ENCODE data around the gene PFAS.

GRCh38 chr17:8226536-8227237, 22.4 kb upstream of the PFAS start:
- TF ChIP-seq, protein P1, sequence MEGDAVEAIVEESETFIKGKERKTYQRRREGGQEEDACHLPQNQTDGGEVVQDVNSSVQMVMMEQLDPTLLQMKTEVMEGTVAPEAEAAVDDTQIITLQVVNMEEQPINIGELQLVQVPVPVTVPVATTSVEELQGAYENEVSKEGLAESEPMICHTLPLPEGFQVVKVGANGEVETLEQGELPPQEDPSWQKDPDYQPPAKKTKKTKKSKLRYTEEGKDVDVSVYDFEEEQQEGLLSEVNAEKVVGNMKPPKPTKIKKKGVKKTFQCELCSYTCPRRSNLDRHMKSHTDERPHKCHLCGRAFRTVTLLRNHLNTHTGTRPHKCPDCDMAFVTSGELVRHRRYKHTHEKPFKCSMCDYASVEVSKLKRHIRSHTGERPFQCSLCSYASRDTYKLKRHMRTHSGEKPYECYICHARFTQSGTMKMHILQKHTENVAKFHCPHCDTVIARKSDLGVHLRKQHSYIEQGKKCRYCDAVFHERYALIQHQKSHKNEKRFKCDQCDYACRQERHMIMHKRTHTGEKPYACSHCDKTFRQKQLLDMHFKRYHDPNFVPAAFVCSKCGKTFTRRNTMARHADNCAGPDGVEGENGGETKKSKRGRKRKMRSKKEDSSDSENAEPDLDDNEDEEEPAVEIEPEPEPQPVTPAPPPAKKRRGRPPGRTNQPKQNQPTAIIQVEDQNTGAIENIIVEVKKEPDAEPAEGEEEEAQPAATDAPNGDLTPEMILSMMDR (IDR thresholded peaks at IDR 0.05), result no peak
- no peak for TF ChIP-seq ZFX (IDR thresholded peaks at IDR 0.05; ENCODE audit: borderline replicate concordance)

All from 22Rv1 (cell line).